A204.1 (cell line): ENCODE measurements around the gene GRSF1.
"Not testable (repeated sequence)": the region's sequence is repeated elsewhere in the genome, so short reads cannot be mapped to it uniquely, and the experiment has no call there.

Experiments
- FAIRE-seq: peaks from 2 replicates; lab custom pipeline; 2012; peaks lifted over from hg19 to GRCh38; lab: Jason Lieb, UNC

GRSF1 gene, protein sequence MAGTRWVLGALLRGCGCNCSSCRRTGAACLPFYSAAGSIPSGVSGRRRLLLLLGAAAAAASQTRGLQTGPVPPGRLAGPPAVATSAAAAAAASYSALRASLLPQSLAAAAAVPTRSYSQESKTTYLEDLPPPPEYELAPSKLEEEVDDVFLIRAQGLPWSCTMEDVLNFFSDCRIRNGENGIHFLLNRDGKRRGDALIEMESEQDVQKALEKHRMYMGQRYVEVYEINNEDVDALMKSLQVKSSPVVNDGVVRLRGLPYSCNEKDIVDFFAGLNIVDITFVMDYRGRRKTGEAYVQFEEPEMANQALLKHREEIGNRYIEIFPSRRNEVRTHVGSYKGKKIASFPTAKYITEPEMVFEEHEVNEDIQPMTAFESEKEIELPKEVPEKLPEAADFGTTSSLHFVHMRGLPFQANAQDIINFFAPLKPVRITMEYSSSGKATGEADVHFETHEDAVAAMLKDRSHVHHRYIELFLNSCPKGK

DNA sequence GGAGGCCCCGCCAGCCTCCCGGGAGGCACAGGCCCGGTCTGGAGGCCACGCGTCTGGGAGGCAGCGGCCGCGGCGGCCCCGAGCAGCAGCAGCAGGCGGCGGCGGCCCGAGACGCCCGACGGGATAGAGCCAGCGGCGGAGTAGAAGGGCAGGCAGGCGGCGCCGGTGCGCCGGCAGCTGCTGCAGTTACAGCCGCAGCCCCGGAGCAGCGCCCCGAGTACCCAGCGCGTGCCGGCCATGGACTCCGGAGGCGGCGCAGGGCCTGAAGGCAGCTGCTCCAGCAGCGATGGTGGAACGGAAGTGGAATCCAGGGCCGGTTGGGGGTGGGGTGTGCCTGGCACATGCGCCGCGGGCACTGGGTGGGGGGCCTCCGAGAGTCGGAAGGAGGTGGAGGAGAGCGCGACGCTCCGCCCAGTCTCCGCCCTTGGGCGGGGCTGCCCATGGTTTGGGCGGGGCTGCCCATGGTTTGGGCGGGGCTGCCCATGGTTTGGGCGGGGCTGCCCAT lies at the start of gene GRSF1:
GRSF1 (minus strand) TSS at position 302 of the 505 bp plus-strand sequence; CDS start at position 239, 63 bp downstream.
- FAIRE-seq = no peak

DNA sequence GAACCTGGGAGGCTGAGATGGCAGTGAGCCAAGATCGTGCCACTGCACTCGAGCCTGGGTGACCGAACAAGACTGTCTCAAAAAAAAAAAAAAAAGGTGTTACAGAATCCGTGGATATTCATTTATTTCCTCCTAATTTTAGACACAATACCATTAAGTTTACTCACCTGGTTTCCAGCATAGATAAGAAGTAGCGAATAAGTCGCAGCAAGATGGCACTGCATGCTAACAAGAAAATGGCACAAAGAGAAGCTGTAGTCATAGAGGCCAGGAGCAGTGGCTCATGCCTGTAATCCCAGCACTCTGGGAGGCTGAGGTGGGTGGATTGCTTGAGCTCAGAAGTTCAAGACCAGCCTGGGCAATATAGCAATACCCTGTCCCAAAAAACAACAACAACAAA lies 45.5 kb upstream of the GRSF1 start:
- FAIRE-seq = no peak

DNA sequence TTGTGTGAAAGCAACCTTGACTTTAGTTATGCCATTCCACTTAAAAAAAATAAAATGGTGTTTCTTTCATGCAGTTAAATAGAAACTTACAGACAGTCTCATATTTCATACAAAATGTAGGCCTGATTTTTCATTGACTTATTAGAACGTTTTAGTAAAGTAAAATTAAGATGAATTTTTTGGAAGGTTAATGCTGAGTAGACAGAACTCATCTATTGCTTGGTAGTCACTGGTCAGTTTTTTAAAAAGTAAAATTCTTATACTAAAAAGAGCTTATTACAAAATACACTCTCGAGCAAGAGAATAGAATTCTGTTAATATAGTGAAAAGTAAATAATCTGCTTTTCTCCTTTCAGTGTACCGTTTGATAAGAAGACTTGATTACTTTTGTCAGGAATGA lies 41.0 kb upstream of the GRSF1 start:
- FAIRE-seq = no peak

DNA sequence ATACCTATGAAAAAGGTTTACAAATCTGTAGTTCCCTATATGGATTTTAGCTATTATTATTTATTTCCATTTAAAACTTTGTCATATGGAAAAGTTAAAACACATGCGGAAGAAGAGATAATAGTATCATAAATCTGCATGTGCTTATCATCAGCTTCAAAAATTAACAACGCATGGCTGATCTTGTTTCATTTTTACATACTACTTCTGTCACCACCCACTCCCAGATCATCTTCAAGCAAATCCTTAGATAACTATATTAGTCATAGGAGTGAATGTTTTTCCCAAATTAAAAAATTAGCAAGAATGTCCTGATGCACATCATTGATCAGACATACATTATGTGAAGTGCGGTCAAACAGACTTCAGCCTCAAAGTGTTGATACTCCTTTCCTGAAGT lies 37.9 kb upstream of the GRSF1 start:
- FAIRE-seq = no peak

DNA sequence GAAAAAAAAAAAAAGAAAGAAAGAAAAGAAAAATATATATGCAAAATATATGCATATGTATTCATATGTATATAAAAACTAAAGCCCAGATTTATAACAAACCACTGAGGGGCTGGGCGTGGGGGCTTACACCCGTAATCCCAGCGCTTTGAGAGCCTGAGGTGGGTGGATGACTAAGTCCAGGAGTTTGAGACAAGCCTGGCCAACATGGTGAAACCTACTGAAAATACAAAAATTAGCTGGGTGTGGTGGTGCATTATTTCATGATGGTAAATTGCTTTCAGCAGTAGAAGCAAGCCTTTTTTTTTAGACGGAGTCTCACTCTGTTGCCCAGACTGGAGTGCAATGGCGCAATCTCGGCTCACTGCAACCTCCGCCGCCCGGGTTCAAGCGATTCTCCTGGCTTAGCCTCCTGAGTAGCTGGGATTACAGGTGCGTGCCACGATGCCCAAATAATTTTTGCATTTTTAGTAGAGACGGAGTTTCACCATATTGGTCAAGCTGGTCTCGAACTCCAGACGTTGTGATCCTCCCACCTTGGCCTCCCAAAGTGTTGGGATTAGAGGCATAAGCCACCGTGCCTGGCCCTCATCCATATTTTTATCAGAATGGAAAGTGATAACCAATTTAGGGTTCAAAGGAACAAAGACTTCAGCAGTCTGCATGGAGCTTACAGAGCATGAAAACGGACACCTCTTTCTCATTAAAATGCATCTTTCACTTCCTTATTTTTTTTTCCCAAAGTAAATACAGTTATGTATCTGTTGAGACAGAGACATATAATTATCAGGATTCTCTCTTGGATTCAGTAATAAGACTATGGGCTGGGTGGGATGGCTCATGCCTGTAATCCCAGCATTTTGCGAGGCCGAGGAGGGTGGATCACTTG lies 34.8 kb upstream of the GRSF1 start:
- FAIRE-seq = no peak

DNA sequence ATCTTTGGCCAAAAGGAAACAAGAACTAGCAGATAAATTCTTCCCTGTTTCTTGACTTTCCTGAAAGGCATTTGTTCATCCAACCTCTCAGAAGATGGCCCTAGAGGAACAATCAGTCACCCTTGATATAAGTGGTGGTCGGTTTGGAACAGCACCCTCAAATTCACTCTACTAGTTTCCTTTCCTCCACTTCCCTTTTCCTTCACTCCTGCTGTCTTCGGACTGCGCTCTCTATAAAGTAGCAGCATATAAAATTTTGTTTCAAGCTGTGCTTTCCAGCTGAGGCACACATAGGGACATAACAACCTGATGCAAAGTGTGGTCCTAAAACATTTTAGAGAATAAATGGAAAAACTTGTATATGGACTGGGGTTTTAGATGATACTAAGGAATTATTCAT lies 33.5 kb upstream of the GRSF1 start:
- no peak for FAIRE-seq

DNA sequence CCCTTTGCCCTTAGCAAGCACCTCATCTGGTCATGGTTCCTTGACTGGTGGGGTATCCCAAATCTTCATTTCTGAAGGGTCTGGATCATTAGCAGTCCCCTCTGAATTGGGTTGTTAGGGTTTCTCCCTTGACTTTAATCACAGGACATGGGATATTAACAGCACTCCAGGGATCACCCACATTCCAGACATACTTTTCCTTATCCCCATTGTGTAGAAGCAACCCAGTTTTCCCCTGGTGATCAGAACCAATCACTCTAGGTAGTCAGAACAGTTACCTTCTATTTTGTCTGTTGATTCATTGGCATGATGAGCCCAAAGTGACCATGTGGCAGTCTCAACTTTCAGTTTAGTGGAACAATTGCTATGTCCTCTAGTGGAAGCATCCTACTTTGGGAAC lies 29.1 kb upstream of the GRSF1 start:
- no peak for FAIRE-seq

DNA sequence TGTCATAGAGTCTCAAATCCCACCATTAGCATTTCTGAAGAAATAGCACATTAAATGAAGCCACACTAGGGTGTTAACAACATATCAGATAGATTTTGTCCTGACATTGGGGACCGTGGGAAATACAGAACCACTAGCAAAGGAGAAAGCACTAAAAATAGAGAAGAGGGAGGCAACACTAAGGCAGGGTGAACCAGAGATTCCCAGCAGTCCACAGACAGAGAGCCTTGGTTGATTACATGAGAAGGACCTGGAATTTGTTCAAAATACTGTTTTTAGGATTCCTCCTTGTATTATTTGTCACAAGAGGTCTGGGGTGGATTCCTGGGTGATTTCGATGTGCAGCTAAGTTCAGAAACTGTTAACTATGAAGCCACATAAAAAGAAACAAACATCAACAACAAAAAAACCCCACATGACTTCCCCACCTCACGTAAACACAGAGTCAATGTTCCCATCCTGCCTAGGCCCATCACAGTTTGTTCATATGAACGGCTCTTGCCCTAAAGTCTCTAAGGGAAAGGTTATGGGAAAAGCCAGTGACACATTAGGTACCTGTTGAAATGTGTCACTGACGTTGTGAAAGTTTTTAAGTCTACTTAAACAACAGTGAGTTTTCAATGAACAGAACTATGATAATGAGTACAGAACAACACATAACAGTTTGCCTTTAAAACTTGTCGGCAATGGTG lies 23.6 kb upstream of the GRSF1 start:
- no peak for FAIRE-seq

DNA sequence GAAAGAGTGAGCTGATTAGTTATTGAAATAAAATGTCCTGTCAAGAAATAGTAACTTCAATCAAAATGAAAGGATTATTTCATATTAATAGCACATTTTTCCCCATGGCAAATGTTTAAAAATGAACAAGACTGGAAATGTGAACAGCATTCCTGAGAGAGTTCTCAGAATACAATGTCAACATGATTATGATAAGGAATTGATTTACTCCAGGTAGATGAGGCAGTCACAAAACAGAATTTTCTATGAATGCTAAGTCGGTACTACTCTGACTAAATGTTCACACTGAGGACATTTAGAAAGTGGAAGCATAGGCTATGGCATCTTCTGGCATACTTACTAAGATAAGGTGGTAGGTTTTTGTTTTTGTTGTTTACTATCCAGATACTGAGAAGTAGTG lies 19.4 kb upstream of the GRSF1 start:
- FAIRE-seq = no peak

DNA sequence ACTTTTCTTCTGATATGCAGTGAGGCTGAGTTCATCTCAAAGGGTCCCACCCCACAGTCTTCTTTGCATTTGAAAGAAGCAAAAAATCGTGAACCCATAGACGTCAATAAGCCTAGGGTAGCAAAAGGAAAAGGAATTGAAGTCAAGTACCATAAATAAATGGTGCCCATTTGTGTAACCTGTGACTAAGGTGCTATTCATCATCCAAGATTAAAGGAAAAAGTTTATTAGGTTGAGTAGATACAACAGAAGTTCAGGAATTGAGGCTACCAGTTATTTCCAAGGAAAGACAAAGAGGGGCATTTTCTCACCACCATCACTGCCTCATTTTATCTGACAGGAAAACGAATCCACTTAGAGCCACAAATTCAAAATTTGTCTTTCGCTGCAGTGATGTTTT lies 18.8 kb upstream of the GRSF1 start:
- FAIRE-seq = no peak

DNA sequence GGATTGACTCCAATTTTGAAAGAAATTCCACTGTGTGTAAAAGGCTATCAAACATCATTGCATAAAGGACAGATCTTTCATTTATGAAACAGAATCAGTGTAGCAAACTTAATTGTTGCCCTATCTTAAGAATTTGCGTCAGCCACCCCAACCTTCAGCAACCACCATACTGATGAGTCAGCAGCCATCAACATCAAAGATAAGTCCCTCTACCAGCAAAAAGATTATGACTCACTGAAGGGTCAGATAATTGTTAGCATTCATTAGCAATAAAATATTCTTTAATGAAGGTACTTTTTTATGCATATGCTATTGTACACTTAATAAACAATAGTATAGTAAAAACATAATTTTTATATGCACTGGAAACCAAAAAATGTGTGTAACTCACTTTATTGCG lies 15.8 kb upstream of the GRSF1 start:
- no peak for FAIRE-seq

DNA sequence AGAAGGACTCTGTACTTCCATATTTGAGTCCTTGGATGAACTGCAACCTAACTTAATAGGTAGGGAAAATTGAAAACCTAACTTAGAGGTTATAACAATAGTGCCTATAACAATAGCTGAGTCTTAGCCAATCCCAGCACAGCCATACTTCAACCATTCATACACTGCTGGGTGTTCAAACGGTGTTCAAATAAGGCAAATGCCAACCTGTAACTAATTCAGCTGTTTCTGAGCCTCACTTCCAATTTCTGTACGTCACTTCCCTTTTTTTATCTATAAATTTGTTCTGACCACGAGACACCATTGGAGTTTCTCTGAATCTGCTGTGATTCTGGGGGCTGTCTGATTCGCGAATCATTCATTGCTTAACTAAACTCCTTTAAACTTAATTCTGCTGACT lies 9.6 kb upstream of the GRSF1 start:
- no peak for FAIRE-seq

DNA sequence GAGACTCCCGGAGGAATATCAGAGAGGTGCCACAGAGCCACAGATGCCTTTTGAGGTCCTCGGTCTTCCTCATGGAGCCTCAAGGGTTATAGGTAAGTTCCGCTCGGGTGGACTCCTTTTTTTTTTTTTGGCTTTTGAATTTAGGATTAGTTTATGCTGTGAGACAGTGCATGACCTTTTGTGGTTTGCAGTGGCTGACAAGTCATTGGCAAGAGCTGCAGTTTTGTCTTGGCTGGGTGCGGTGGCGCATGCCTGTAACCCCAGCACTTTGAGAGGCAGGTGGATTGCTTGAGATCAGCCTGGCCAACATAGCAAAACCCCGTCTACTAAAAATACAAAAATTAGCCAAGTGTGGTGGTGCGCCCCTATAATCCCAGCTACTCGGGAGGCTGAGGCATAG lies 4.5 kb upstream of the GRSF1 start:
- no peak for FAIRE-seq

DNA sequence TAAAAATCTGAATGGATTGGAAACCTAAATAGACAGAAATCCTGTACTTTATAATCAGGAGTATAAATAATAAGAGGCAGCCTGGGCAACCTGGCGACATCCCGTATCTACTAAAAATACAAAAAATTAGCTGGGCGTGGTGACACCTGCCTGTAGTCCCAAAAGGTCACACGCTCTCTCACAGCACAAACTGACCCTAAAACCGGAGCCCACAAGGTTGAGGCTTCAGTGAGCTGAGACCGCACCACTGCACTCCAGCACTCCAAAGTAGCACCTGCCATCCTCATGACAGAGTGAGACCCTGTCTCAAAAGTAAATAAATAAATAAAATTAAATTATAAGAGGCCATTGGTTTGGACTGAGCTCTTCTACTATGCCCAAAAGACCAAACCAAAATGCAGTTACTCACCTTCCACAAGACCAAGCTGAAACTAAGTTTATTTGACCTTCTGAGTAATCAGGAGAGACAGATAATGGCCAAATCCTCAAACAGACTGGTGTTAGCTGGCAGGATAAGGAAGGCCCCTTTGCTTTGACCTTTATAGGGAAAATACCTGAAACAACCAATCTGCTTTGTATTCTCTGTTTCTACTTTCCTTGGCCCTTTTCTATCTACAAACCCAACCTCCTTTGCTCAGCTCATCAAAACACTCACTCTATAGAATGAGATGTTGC lies 3.2 kb upstream of the GRSF1 start:
- no peak for FAIRE-seq

DNA sequence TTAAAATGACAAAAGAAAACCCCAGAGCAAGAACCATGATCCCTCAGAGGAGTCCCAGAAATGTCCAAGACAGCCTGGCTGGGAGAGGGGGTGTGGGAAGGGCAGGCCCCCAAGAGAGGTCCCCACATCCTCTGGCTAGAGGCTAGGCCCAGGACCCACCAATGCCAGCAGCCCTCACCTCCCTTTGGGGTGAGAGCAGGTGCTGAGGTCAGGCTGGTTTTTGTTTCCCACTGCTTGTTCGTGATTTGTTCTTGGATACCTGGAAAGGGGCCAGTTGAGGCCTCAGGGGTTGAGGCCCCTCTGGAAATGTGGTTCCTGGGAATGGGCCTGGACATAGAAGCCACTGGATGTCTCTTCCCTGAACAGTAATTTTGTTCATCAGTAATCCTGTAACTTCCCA lies 2.3 kb upstream of the GRSF1 start:
- no peak for FAIRE-seq

DNA sequence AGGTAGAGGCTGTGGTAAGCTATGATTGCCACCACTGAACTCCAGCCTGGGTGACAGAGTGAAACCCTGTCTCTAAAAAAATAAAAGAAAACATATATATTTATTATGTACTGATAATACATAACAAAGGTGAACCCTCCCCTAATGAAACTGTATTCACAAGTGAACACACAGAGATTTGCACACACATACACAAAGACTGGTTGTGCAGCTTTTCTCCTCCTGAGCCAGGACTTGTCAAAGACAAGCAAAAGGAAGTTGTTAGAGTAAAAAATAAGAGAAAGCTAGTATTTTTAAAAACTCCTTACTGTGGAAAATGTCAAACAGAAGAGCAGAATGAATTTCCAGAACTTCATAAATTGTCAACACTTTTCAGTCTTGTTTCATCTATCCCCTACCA lies 1.5 kb upstream of the GRSF1 start:
- no peak for FAIRE-seq

DNA sequence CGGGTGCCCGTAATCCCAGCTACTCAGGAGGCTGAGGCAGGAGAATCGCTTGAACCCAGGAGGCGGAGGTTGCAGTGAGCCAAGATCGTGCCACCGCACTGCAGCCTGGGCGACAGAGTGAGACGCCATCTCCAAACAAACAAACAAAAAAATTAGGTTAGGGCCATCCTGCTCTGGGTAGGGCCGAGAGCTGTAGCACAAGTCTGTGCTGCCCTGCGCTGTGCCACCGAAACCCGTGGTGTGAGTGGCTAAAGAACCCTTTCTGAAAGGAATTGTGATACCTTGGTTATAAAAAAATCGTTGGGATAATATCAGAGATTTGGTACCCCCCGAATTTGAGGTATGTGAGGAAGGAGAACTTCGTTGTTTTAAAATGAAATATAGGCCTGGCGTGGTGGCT lies 941 bp upstream of the GRSF1 start:
- FAIRE-seq = not testable (repeated sequence)

DNA sequence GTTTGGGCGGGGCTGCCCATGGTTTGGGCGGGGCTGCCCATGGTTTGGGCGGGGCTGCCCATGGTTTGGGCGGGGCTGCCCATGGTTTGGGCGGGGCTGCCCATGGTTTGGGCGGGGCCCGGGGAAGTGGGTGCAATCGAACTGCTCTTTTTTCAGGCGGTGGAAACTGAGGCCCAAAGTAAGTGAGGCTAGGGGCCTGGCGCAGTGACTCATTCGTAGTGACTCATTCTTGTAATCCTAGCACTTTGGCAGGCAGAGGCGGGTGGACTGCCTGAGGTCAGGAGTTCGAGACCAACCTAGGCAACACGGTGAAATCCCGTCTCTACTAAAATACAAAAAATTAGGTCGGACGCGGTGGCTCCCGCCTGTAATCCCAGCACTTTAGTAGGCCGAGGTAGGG lies 447 bp upstream of the GRSF1 start:
- FAIRE-seq = not testable (repeated sequence)

DNA sequence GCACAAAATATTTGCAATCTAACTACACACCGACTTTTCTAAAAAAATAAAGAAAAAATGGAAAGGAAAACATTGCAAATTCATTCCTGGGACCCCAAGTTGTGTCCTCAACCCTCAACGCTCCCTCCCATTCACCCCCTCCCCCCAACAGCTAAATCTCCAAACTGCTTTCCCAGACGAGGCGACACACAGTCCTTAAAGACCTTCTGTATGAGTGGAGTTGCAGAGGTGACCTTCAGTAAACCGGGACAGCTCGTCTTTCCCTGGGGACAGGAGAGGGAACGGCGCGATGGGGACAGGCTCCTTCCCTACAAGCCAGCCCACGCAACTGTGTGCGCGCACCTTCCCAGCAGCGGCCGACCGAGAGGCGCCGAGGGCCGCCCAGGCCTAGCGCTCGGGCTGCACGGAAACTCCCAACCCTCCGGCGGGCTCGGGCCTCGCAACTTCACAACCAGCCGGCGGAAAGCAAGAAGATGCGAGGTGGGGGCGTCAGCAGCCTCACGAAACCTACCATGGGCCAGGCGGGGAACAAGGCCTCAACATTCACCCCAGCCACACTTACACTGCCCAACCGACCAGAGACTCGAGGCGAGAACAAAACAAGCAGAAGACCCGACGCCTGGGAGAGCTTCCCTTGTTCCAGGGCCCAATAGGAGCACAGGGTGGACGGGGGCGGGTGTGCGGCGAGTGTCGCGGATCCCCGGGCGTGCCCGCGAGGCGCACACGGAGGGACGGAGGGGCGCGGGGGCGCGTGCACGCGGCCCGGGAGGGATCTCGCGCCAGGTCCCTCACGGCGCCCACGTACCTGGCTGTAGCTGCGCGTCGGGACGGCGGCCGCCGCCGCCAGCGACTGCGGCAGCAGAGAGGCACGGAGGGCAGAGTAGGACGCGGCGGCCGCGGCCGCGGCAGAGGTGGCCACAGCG lies 763 bp downstream of the GRSF1 start:
- FAIRE-seq = no peak

DNA sequence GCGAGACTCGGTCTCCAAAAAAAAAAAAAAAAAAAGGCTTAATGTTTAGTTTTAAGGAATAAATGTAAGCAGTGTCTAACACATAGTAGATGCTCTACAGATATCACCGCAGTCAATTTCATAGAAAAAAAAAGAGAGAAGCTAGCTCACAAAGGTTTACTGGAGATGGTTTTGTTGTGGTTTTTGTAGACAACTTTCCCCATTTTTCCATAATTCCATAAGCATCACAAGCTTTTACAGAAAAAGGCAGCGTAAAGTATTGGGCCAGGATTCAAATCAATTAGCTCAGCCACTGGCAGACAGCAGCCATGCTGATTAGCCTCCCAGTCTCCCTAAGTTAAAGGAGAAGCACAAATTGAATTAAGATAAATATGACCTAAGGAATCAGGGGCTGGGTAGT lies 1.5 kb downstream of the GRSF1 start:
- FAIRE-seq = no peak

DNA sequence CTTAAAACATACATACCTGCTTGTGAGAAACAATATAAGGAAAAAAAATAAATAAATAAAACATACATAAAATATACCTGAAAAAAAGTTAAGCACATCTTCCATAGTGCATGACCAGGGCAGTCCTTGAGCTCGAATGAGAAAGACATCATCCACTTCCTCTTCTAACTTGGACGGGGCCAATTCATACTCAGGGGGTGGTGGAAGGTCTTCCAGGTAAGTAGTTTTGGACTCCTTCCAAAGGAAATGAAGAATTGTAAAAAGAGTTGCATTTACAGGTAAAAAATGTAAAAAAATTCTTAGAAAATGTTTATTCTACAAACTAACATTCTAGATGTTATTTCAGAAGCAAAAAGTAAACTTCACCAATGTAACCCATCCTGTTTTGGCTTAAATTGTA lies 3.6 kb downstream of the GRSF1 start:
- no peak for FAIRE-seq
